GM18951 (cell line): Measurements from ENCODE around the gene ETV1.
"Not testable (repeated sequence)": the region's sequence is repeated elsewhere in the genome, so short reads cannot be mapped to it uniquely, and the experiment has no call there.

ENCODE experiments used
- POLR2A ChIP-seq: IDR thresholded peaks from 4 replicates; pipeline ENCODE4 v1.6.1; 2011; ENCODE audit warnings: mild to moderate bottlenecking; ENCODE audit not compliant: insufficient read length, insufficient read depth; ENCODE audit errors: extremely low read depth
- in situ Hi-C: fragments of 300-500 bp; cut with MboI; formaldehyde crosslinking; loops from one replicate; pipeline ENCODE4 v1.12.0; 2022; ENCODE audit warnings: low sequenced_read_pairs, mixed read lengths, inconsistent platforms; ENCODE audit not compliant: unreplicated experiment

Gene ETV1

DNA sequence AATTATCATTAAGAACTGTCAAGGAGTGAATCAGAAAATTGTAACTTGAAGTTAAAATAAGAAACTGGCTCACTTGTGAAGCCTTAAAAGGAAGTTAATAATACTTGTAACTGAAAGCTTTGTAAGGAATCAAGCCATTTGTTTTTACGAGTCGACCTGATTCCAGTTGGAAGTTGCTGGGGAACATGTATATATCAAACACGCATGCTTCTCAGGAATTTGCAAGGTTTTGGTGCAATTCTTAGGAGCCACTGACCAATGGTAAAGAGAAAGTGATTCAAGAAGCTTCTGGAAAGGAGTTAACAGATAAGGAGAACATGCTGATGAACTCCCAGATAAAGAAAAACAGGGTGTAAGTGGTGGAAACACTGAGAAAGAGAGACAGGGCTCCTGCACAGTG, 56.4 kb downstream of the ETV1 start:
- no peak for TF ChIP-seq POLR2A
- in situ Hi-C loops: no loop called here

DNA sequence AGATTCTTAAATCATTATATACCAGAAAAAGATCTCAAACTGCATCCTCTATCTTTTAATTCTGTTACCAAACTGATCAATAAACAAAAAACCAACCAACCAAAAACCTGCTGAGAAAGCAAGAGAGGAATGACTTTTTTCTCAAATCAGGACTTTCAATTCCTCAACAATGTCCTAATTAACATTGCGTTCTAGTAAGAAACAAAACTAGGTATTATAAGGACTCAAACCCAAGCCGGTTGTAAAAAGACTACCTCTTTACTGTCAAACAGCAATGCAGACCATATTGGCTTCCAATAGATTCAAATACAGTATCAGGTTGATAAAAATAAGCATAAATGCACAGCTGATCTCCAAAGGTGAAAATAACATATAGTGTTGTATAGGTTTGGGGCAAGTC, 57.3 kb downstream of the ETV1 start:
- TF ChIP-seq POLR2A: no peak
- in situ Hi-C loops: no loop called here

DNA sequence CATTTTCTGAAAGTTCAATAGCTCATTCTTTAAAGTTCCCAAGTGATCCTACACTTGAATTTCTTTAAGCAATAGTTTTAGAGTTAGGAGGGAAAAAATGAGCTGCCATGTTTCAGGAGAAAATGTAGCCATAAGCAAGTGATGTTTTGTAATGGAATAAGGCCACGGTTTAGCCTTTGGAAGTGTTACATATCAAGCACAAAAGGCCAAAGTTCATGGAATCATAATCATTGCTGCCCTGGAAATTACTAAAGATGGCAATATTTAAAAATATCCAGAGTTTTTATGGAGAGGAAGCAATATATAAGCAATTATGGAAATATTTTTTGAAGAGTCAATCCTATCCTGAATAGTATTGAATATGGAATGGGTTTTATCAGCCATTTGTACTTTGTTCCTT, 68.4 kb downstream of the ETV1 start:
- in situ Hi-C loops: no loop called here
- TF ChIP-seq POLR2A: no peak

DNA sequence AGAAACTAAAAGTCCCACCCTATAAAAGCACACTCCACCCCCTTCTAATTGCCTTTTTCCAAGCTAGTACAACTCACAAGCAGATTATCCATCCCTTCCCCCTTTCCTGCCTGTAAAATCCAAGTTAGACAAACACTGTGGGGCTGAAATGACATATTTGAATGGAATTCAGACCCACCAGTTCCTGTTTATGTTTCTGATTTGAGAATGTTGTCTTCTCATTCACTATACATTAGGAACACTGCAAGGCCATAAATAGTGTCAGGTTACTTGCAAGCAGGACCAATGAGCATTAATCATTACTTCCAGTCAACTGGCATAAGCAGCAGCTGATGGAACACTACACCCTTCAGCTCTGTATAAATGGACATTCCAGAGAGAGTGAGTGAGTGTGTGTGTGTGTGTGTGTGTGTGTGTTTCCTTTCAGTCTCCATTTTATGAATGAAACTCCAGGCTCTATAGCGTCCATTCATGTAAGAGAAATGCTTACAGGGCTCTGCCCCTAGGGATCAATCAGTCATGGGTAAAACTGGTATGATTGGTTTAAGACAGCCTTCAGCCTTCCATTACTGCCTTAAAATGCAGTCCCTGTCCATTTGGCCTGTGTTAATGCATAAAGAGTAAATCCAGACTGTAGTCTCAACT, 69.3 kb downstream of the ETV1 start:
- in situ Hi-C loops: no loop called here
- no peak for TF ChIP-seq POLR2A

DNA sequence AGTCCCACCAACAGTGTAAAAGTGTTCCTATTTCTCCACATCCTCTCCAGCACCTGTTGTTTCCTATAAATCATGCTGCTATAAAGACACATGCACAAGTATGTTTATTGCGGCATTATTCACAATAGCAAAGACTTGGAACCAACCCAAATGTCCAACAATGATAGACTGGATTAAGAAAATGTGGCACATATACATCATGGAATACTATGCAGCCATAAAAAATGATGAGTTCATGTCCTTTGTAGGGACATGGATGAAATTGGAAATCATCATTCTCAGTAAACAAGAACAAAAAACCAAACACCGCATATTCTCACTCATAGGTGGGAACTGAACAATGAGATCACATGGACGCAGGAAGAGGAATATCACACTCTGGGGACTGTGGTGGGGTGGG, 71.1 kb downstream of the ETV1 start:
- in situ Hi-C loops: not testable (repeated sequence)

DNA sequence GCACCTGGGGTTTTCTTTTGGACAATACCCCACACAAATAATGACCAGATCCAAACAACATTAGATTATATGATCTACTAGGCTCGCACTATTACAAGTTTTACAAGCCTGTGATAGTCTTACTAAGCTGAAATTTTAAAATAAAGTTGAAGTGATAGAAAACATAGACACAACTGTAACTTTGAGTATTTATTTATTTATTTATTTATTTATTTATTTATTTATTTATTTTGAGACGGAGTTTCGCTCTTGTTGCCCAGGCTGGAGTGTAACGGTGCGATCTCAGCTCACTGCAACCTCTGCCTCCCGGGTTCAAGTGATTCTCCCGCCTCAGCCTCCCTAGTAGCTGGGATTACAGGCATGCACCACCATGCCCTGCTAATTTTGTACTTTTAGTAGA, 72.4 kb downstream of the ETV1 start:
- in situ Hi-C loops: not testable (repeated sequence)

DNA sequence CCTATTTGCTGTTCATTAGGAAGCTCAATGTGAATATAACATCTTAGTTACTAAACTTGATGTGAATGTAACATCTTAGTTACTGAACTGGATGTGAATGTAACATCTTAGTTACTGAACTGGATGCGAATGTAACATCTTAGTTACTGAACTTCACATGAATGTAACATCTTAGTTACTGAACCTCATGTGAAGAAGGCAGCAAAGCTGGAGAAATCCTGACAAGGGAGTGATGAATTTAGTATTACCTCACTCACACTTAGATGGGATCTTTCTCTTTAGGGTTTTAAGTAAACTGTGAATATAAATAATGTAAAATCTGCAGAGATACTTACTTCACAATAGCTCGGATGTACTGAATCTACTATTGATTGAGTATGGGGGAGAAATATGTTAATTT, 73.6 kb downstream of the ETV1 start:
- no peak for TF ChIP-seq POLR2A
- in situ Hi-C loops: no loop called here

DNA sequence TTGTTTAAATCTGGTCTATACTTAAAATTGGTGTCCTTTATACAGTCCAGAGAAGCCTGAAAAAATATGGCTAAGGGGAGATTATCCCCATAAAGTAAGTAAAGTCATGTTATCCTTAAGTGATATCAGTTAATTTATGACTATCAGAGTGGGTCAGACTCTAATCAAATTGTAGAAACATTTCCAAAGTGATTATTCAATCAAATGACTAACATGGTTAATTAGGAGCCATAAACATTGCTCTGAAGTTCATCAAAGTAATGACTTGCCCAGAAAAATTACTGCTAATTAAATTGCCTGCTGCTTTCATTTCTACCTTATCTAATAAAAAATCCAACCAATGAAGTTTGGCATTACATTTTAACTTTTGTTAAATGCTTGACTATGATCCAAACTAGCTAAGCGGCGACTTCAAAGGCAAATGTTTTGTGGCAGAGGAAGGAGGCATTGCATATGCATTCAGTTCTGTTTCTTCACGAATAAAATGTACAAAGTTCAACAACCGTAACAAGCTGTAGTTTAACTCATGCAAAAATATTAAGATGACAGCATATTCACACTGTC, 76.7 kb downstream of the ETV1 start:
- no peak for TF ChIP-seq POLR2A
- in situ Hi-C loops: no loop called here

DNA sequence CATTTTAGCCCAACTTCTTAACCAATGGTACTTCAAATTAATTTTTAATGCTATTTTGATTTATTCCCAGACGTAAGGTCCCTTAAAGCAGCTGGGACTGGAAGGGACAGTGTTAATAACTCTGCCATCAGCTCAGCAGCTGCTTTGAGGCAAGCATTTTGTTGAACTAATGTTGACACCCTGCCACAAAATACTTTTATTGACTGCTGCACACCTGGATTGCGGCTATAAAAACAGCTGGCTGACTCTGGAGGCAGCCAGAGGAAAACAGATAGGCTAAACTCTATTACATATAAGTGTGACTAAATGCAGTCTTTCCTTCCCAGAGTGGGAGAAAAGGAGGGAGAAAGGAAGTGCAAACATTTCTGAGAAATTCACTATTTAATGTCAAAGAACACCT, 77.6 kb downstream of the ETV1 start:
- TF ChIP-seq POLR2A: no peak
- in situ Hi-C loops: no loop called here

DNA sequence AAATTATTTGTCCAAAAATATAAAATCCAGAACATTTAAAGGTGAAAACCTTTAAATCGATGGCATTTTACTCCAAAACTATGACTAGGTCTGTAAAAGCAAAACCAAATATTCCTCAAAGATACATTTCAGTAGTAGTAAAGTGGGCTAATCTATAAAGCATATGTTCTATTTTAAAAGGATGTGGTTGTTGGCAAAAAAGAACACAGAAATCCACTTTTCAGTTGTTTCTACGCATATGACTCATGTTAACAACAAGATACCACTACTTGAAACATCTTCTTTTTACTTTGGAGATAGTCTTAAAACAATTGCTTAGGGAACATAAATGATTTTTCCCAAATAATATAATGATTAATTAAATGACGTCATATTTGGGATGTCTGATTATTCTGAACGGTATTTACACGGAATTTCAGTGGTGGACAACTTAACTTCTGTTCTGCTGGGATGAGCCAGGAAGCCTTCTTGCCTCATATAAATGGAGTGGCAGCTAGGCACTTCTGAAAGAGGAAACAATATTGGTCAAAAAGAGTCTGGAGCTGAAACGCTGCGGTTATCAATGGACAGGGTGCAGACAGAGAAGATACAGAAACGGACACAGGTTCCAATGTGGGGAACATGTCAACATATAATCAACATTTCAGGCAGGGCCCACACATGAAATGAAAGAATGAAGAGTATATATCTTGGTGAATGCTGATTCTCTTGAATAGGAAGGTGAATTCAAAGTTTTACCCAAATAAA, 78.5 kb downstream of the ETV1 start:
- in situ Hi-C loops: no loop called here
- TF ChIP-seq POLR2A: no peak

DNA sequence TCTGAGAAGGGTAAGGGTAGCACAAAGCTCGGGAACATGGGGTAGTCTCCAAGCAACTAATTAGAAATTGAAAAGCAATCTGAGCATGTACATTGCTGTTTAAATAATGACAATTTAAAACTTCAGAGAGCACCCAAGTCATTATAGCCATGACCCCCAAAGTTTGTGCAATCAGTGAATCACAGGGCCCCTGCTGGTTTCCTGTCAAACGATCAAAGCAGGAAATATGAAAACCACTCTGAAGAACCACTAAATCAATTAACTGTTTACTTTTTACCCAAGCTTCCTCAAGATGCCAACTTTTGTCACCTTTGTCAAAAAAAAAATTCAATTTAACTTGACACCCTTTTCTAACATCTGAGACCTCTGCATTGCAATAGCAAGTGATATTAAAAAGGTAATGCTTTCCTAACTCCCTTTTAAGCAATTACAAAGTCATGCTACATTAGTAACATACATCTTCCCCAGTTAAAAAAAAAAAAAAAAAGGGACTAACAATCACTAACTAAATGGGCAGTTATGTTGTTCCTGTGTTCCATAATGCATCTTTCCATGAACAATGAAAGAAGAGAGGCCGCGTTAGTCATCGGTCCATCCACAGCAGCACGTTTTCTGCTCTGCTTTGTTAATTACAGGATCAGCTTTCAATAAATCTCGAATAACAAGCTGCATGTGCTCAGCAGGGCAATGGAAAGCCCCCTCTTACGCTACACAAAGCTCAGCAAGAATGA, 80.6 kb downstream of the ETV1 start:
- TF ChIP-seq POLR2A: no peak
- in situ Hi-C loops: no loop called here

DNA sequence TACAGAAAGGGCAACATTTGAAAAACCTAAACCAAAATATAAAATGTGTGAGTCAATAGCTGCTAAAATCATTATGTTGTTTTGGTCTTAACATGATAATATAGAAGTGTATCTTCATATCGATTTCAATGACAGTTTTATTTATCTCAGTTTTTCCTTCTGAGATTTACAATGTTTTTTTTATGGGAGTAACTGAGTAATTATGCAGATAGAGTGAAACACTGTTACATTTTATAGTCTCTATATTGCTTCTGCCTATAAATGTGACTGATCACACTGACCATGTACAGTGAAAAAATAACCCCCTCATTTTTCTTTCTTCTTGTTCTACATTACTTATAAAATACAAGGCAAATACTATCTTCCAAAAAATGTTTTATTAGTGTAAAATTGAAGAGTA, 81.6 kb downstream of the ETV1 start:
- TF ChIP-seq POLR2A: no peak
- in situ Hi-C loops: no loop called here

DNA sequence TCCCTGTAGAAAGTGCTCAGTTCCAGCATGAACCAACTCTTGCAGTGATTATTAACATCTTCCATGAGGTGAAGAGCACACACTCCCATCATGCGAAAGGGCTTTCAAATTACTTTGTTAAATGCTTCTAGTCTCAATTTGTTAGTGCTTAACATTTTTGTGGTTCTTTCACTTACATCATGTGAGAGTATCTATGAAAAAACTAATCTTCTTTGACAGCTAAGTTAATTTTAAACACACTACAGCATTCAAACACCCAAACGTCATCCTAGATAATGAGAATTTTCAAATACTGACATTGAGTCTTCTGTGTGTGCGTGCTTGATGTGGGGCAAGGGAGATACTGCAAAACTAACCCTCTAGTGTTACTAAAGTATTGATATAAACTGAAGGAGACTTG, 84.8 kb downstream of the ETV1 start:
- in situ Hi-C loops: no loop called here
- no peak for TF ChIP-seq POLR2A

DNA sequence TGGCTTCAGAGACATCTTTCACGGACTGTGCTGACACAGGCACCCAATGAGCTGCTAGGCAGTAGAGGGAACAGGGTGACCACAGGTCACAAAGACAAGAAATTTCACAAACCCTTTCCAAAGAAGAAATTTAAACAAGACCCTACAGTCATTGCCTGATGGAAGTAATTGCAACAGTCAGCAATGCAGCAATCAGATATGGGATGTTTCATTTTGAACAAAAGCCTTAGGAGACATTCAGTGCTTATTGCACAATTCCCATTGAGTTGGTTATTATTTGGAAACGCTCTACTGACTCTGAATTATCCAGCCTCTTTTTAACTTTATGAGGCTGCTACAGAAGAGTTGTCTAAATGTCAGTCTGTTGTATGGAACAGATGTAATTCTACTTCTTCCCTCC, 85.5 kb downstream of the ETV1 start:
- in situ Hi-C loops: no loop called here
- TF ChIP-seq POLR2A: no peak
